CD4-positive, alpha-beta T cell treated with Interferon gamma for 1 hour (primary cell): ENCODE data around the gene GPATCH1.
A peak's percentile ranks its signal among the peaks of the same experiment; 100 is the strongest.

ENCODE experiments used
- DNase-seq: peaks from one replicate; pipeline ENCODE4 v3.0.0-alpha.2; 2020

Gene GPATCH1

GRCh38 chr19:33063753-33064457, 17.1 kb upstream of the GPATCH1 start:
- DNase-seq, result no peak

- peak; percentile 8 for DNase-seq
These were observed 16.6 kb upstream of the GPATCH1 start for GRCh38 chr19:33064458-33064791.

GRCh38 chr19:33064792-33065550, 16.0 kb upstream of the GPATCH1 start, which contains the start of gene RHPN2:
Gene RHPN2, minus strand, starts transcription at chr19:33064888. Its CDS starts 36 bp downstream, at chr19:33064852.
- peak; percentile 35 for DNase-seq

GRCh38 chr19:33066543-33066942, 14.4 kb upstream of the GPATCH1 start:
- DNase-seq, result no peak

GRCh38 chr19:33067121-33067520, 13.9 kb upstream of the GPATCH1 start:
- no peak for DNase-seq

- DNase-seq, result no peak
These were observed 9.1 kb upstream of the GPATCH1 start for GRCh38 chr19:33071887-33072286.

GRCh38 chr19:33075519-33075918, 5.5 kb upstream of the GPATCH1 start:
- no peak for DNase-seq

- no peak for DNase-seq
These were observed 4.7 kb downstream of the GPATCH1 start for GRCh38 chr19:33085570-33086128.

GRCh38 chr19:33086955-33087354, 6.0 kb downstream of the GPATCH1 start:
- DNase-seq, result no peak

- no peak for DNase-seq
These were observed 8.0 kb downstream of the GPATCH1 start for GRCh38 chr19:33089010-33089409.

GRCh38 chr19:33090179-33090578, 9.2 kb downstream of the GPATCH1 start:
- DNase-seq, result no peak

- DNase-seq, result no peak
These were observed 12.6 kb downstream of the GPATCH1 start for GRCh38 chr19:33093420-33094210.

GRCh38 chr19:33094436-33095067, 13.6 kb downstream of the GPATCH1 start:
- no peak for DNase-seq

GRCh38 chr19:33096005-33096404, 15.0 kb downstream of the GPATCH1 start:
- DNase-seq, result no peak

GRCh38 chr19:33098055-33098534, 17.1 kb downstream of the GPATCH1 start:
- DNase-seq, result no peak

GRCh38 chr19:33100894-33101644, 20.1 kb downstream of the GPATCH1 start:
- DNase-seq, result no peak

- DNase-seq, result no peak
These were observed 21.9 kb downstream of the GPATCH1 start for GRCh38 chr19:33102893-33103292.

- DNase-seq, result no peak
These were observed 27.2 kb downstream of the GPATCH1 start for GRCh38 chr19:33108161-33108560.

- no peak for DNase-seq
These were observed 29.3 kb downstream of the GPATCH1 start for GRCh38 chr19:33110137-33110910.

- no peak for DNase-seq
These were observed 30.6 kb downstream of the GPATCH1 start for GRCh38 chr19:33111587-33111986.

GRCh38 chr19:33114312-33114711, 33.3 kb downstream of the GPATCH1 start:
- DNase-seq, result no peak
